ENCODE results near the gene URAD.

Gene URAD

DNA sequence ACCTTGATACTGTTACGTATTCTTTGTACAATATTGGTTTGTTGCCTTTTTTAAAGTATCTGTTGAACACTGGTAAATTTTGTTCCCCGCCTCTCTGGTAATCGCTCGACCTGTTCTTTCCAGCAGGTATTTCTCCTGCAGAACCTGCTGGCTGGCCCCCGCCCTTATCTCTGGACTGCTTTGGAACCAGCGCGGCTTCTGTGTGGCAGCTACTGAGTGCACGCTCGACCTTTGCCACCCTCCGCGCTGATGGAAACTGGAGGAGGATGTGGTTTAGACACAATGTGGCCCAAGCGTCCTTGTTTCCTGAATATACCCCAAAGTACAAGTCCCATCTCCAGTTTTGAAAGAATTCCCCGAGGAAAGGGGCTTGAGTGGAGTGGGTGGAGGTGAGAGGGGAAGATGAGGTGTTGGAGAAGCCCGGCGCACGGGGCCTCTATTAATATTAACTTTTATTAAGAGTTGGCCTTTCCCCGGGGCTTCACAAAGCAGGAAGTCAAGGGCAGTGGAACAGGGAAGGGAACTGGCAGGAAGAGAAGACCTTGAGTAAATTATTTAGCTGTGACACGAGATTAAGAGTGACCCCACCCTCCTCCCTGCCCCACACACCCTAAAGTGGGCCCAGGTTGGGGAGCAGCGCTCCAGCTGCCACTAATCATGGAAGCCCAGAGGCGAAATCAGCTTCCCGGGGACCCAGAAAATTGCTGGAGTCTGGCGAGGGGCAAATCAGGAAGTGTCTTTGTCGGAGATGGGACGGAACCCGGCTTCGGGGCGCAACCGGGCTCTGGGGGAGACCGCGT, 35.4 kb downstream of the URAD start:
- DNase-seq (ENCODE audit: low spot score): no peak
- TF ChIP-seq, protein P1, sequence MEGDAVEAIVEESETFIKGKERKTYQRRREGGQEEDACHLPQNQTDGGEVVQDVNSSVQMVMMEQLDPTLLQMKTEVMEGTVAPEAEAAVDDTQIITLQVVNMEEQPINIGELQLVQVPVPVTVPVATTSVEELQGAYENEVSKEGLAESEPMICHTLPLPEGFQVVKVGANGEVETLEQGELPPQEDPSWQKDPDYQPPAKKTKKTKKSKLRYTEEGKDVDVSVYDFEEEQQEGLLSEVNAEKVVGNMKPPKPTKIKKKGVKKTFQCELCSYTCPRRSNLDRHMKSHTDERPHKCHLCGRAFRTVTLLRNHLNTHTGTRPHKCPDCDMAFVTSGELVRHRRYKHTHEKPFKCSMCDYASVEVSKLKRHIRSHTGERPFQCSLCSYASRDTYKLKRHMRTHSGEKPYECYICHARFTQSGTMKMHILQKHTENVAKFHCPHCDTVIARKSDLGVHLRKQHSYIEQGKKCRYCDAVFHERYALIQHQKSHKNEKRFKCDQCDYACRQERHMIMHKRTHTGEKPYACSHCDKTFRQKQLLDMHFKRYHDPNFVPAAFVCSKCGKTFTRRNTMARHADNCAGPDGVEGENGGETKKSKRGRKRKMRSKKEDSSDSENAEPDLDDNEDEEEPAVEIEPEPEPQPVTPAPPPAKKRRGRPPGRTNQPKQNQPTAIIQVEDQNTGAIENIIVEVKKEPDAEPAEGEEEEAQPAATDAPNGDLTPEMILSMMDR (IDR thresholded peaks at IDR 0.05; ENCODE audit: extremely low read depth, insufficient read depth, missing control alignments): no peak
- in situ Hi-C loops (cut with MboI; ENCODE audit: low pct_unique_long_range_greater_than_20kb, low sequenced_read_pairs, unreplicated experiment): no loop called here

DNA sequence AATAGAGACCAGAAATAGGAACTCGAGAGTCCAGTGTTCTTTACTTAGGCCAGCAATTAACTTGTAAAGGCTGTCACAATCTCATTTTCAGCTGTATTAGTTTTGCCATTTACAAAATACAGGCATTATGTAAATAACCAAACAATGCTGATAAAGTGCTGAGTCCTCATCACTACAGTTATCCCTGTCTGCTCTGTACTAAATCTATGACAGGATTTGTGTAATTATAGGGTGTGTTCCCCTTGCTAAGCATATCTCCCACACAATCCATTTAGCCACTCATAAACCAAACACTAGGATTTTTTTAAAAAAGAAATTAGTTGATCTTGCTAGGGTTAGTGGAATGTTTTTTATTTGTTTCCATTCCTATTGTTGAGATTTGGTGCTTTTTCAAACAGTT, 45.5 kb downstream of the URAD start:
- in situ Hi-C loops (cut with MboI; ENCODE audit: low pct_unique_long_range_greater_than_20kb, low sequenced_read_pairs, unreplicated experiment): no loop called here
- no peak for DNase-seq (ENCODE audit: low spot score)
- TF ChIP-seq, protein P1 (IDR thresholded peaks at IDR 0.05; ENCODE audit: extremely low read depth, insufficient read depth, missing control alignments): no peak

DNA sequence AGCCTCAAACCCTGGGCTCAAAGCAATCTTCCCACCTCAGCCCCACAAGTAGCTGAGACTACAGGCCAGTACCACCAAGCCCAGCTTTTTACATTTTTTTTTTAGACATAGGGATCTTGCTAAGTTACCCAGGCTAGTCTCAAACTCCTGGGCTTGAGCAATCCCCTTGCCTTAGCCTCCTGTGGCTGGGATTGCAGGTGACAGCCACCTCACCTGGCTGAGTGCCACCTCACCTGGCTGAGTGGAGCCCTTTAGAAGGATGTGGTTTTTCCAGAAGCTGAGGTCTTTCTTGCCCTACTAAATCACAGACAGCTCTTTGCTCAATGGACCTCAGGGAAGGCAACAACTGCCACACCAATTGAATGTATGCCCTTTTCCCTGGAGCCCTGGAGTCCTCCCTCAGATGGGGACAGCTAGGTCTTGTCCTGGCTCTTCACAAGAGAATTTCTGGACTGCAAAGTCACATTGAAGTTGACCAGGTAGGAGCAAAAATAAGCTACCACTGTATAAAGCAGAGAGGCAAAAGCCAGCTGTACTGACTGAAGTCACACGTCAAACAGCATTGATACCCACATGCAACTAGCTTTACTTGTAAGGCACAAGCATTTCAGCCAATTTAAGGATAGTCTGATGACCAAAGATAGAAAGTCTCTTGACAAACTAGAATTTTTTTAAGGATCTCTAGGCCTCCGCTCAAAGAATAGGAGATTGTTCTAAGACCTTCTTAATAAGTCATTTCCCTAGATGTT, 54.7 kb downstream of the URAD start:
- TF ChIP-seq, protein P1 (IDR thresholded peaks at IDR 0.05; ENCODE audit: extremely low read depth, insufficient read depth, missing control alignments): no peak
- DNase-seq (ENCODE audit: low spot score): no peak
- in situ Hi-C loops (cut with MboI; ENCODE audit: low pct_unique_long_range_greater_than_20kb, low sequenced_read_pairs, unreplicated experiment): no loop called here

DNA sequence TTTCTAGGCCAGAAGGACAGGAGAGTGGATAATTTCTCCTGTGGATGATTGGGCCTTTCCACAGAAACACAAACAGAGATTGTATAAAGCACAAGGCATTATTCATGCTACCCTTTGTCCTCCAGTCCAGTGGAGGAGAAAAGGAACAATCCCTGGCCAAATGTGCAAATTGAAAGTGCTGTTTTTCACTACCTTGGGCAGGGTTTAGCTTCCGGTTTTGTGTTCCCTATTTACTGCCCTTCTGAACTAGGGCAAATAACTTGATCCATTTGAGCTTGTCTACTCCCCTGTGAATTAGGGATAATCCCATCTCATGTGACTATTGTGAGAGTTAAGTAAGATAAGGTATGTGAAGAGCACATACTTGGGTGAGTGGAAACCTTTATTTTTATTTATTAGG, 55.4 kb downstream of the URAD start:
- no peak for DNase-seq (ENCODE audit: low spot score)
- TF ChIP-seq, protein P1 (IDR thresholded peaks at IDR 0.05; ENCODE audit: extremely low read depth, insufficient read depth, missing control alignments): no peak

DNA sequence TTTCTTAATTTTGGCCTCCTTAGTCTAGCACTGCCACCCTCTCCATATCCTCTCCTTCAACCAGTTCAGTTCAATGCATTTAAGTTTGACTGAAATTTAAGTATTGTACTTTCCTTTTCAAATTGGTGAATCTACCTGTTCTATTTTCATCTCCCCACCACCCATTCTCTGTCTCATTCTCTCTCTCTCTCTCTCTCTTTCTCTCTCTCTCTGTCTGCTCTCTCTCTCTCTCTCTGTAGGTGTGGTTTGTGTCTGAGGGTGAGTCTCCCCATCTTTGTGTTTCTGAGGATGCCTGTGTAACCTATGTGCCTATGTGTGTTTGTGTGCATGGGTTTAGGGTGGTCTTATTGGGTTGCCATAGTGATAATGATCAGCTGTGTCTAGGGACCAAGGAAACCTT, 58.6 kb downstream of the URAD start:
- DNase-seq (ENCODE audit: low spot score): no peak
- TF ChIP-seq, protein P1 (IDR thresholded peaks at IDR 0.05; ENCODE audit: extremely low read depth, insufficient read depth, missing control alignments): no peak
- in situ Hi-C loops (cut with MboI; ENCODE audit: low pct_unique_long_range_greater_than_20kb, low sequenced_read_pairs, unreplicated experiment): loop anchor here (5.0 kb wide), 1 partner anchor 42 kb away; no protein-coding TSS in a partner anchor

More for the DNA sequence above, 55.4 kb downstream of the URAD start:
- in situ Hi-C loops (cut with MboI; ENCODE audit: low pct_unique_long_range_greater_than_20kb, low sequenced_read_pairs, unreplicated experiment): no loop called here

DNA sequence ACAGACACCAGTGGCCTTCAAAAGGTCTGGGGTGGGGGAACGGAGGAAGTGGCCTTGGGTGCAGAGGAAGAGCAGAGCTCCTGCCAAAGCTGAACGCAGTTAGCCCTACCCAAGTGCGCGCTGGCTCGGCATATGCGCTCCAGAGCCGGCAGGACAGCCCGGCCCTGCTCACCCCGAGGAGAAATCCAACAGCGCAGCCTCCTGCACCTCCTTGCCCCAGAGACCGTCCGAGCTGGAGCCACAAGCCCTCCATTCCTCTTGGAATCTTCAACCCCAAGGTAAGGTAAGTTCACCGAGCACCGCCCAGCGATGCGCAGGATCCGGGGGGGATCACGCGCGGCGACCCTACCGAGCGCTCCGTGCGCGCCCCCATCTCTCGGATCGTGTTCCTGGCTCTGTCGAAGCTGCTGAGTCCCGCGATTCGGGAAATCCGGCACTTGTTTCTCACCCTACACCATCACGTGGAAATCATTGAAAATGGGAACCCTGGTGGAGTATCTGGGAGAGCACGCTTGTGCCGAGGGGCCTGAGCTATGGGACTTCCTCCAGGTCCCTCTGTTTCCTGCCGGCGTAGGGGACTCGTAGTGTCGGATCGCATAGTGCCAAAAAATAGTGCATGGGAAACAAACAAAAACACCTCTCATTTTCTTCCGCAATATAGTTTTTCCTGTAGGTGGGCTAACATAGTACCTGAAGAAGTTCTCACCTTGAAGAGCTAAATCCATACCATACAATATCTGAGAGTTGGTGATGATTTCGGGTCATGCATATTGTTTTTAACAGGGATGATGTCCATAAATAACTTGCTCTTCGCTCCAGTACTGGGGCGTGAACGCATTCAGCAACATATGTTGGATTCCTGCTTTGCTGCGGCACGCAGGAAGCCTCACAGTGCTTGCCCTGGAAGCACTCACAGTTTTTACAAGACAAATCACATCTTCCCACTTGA, 59.4 kb downstream of the URAD start:
- DNase-seq (ENCODE audit: low spot score): no peak
- TF ChIP-seq, protein P1 (IDR thresholded peaks at IDR 0.05; ENCODE audit: extremely low read depth, insufficient read depth, missing control alignments): no peak
- in situ Hi-C loops (cut with MboI; ENCODE audit: low pct_unique_long_range_greater_than_20kb, low sequenced_read_pairs, unreplicated experiment): loop anchor here (5.0 kb wide), 1 partner anchor 43 kb away; no protein-coding TSS in a partner anchor

Data from GM13977 (cell line).